Adrenal gland (tissue), 5 donors: ENCODE measurements around the gene ATP6V1G1.

Source experiments
- POLR2A ChIP-seq, 2 donors: fragments of 450-650 bp; IDR thresholded peaks; one replicate each; pipeline ENCODE4 v1.6.1; 2017; ENCODE audit warnings: antibody characterized with exemption in 2 of 2, mild to moderate bottlenecking in 2 of 2, moderate library complexity in 1 of 2
- TF ChIP-seq, protein P1 (sequence below), 6 experiments: fragments of 450-650 bp in 4 of 6; fragments of 200-600 bp in 2 of 6; sonication (generic) in 1 of 6; IDR thresholded peaks; 1 replicate in 5 of 6; 2 replicates in 1 of 6; pipeline versions ENCODE4 v1.5.1 to v1.8.0; 2016 to 2021; ENCODE audit warnings: antibody characterized with exemption in 6 of 6, mild to moderate bottlenecking in 2 of 6, moderate library complexity in 1 of 6
- donor health status: DM: no; HTN: no; CAD: no.

- TF ChIP-seq, protein P1, sequence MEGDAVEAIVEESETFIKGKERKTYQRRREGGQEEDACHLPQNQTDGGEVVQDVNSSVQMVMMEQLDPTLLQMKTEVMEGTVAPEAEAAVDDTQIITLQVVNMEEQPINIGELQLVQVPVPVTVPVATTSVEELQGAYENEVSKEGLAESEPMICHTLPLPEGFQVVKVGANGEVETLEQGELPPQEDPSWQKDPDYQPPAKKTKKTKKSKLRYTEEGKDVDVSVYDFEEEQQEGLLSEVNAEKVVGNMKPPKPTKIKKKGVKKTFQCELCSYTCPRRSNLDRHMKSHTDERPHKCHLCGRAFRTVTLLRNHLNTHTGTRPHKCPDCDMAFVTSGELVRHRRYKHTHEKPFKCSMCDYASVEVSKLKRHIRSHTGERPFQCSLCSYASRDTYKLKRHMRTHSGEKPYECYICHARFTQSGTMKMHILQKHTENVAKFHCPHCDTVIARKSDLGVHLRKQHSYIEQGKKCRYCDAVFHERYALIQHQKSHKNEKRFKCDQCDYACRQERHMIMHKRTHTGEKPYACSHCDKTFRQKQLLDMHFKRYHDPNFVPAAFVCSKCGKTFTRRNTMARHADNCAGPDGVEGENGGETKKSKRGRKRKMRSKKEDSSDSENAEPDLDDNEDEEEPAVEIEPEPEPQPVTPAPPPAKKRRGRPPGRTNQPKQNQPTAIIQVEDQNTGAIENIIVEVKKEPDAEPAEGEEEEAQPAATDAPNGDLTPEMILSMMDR (IDR thresholded peaks at IDR 0.05), result no peak
- no peak for TF ChIP-seq POLR2A (IDR thresholded peaks at IDR 0.05)
Observed at GRCh38 chr9:114633438-114634089, 46.0 kb downstream of the ATP6V1G1 start.
